HG02763 (cell line): ENCODE data around the gene RAX.
"Not testable (repeated sequence)": the region's sequence is repeated elsewhere in the genome, so short reads cannot be mapped to it uniquely, and the experiment has no call there.

Experiments
- ATAC-seq: cut with Tn5 transposase; IDR thresholded peaks from one replicate; pipeline ENCODE4 v1.9.1; 2021; ENCODE audit warnings: mild to moderate bottlenecking, moderate library complexity; ENCODE audit not compliant: unreplicated experiment

Gene RAX

DNA sequence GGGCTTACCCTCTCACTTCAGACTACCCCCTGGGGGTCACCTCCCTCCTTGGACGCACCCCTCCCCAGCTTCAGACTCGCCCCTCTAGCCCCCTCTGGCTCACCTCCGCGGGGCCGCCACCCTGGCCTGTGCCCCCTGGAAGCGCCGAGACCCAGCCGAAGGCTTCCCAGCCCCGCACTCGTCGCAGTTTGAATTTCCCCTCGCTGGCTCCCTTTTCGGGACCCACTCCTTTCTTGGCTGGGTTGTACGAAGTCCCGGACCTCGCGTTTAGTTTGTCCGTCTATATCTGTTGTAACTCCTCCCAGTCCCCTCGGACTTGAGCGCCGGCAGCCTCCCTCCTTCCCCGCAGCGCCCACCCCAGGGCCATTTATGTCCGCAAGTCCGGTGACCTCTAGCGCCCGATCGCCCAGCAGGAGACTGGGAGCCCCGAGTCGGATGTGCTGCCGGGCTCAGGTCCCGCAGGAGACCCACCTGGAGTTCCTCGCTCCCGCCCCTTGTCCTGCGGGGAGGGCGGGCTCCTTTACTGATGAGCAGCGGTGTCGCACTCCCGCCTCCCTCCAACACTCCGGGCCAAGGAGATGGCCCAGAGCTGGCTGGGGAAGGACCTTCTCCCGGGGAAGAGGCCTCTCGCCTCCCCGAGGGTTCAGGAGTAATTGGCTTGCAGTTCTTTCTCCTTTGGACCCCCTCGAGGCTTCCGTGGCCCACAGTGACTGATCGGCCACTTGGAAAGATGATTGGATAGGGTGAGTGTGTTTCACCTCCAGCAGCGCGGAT is 692 bp upstream of the RAX start:
- ATAC-seq, result no peak

DNA sequence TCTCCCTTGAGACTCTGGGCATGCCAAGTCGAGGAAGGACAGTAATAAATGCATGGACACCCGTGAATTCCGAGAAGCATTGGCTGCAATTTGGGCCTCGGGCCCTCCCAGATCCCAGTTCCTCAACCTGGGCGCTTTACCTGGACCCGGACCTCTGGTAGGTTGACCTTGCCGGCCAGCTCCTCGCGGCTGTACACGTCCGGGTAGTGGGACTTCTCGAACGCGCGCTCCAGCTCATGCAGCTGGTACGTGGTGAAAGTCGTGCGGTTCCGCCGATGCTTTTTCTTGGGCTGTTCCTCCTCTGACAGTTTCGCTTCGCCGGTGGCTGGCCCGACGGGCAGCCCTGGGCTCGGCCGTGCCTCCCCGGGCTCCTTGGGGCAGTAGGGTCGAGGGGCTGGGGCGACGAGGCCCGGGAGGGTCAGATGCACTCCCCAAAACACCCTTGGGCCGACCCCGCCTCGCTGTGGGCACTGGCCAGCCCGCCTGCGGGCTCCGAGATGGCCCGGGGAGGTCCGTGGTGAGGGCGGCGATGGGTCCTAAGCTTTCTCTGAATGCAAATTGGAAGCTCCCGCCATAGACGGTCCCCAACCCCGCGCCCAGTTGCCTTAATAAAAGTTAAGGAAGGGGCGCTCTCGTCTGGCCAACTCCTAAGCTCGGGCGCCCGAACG is 899 bp downstream of the RAX start:
- ATAC-seq, result no peak

DNA sequence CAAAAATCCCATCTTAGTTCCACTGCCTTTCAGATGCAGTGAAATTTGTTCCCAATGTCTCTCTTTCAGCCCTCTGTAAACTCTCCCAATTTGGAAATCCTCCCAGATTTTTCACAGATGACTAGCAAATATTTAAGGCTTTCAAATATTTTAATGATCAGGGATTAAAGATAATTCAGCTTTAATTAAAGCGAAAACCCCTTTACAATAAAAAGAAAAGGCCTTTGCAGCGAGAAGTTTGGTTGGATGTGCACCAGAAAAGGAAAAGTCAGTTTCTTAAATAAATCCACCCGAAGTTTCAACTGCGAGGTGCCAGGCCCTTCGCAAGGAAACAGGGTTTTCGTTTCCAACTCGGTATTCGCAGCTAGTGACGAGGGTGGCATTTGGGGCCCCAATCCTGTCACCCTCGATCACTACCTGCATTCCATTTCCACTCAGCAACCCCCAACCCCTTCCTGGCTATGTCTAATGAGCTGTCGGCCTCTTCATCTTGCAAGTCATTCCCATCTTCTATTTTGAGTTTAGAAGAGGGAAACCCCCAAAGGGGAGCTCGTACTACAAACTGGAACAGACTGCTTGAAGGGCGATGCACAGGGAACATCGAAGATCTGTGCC is 1.5 kb downstream of the RAX start:
- ATAC-seq, result no peak

DNA sequence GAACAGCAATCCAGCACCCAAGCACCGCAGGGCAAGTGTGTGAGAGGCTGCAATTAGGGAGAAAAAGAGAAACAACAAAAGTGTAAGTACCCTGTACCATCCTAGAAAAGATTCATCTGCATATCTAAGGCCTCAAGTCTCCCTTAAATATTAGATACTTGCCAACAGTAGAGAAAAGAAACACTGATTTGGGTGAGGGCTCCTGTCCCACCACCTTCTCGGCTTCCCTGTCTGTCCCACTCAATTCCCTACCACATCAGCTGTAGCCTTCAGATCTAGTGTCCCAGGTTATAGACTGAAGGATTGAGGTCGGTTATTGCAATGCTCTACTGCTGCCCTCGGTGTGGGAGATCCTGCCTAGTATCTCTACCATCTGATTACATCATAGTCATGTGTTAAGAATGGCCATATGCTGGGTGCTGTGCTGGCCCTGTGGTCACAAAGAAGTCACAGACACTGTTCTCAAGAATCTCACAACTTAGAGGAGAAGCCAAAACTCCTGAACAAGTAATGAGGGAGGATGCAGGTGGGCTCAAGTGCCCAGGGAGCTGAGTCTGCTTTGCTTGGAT is 2.5 kb downstream of the RAX start:
- no peak for ATAC-seq

DNA sequence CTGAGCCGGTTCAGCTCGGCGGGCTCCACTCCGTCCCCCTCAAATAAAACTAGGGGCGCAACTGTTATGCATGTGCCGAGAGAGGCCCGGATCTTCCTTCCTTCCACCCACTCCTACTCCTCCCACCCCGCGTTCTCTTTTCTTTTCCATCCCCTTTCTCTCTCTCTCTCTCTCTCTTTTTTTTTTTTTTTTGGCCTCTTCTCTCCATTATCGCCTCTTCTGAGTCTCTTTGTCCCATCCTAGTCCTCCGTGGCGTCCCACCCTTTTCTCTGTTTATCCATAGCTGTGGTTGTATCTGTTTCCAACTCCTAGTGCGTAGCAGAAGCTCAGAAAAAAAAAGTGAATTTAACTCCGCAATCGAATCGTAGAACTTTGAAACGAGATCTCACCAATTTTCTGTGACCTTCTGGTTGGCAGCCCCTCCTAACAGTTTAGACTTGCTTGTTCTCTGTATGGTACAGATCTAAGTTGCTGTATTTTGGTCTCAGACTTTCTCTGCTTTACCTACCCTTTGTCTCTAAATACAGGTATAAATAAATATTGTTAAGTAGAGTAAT is 3.6 kb downstream of the RAX start:
- no peak for ATAC-seq

DNA sequence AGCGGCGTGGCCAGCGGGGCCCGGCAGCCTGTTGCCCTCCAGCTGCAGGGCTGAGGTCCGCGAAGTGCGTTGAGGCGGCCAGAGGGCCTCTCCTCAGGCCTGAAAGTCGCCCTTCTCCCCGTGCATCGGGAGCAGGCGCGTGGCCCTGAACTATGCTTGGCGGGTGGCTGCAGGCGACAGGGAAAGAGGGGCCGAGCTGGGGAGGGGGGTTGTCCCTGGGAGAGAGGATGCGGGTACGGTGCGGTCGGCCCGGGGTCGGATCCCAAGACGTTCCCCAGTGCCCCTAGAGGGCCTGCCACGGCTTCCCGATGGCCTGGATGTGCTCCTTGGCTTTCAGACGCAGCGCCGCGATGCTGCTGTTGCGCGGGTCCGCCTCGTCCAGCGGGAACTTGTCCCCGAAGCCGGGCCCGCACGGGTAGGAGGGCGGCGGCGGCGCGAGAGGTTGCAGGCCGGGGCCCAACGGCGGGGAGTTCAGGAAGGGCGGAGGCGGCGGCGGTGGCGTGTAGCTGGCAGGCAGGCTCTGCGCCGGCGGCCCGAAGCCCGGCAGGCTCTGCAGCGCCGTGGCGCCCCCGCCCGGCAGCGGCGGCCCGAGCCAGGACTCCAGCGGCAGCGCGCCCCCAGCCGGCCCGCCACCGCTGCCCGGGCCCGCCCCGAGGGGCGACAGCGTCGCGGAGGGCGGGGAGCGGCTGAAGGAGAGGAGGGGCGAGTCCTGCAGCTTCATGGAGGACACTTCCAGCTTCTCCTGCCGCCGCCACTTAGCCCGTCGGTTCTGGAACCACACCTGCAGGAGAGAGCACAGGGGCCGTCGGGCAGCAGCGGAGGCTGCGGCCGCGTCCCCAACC is 4.3 kb downstream of the RAX start:
- ATAC-seq, result no peak

DNA sequence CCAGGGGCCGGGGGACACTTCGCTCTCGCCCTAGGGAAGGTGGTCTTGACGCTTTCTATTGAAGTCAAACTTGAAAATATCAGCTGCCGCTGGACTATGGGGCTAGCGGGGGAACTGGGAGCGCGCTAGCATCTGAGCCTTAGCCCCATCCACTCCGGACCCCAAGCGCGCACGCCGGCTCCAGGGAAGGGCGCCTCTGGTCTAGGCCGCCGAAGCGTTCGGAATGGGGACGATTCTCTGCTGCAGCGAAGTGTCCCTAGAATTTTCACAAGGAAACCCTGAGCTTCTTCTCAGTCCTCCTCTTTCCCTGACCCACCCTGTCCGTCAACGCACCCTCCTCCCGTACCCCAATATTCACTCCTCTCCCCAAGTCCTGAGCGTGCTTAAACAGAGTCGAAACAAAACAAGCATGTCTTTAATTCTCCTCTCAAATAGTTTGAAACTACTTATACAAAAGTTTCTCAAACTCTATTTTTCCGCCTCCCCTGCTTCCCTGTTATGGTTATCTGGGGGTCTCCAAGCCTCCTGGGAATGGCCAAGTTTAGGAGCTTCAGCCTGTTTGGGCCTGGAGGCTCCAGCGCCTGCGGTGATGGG is 5.0 kb downstream of the RAX start:
- ATAC-seq, result no peak

DNA sequence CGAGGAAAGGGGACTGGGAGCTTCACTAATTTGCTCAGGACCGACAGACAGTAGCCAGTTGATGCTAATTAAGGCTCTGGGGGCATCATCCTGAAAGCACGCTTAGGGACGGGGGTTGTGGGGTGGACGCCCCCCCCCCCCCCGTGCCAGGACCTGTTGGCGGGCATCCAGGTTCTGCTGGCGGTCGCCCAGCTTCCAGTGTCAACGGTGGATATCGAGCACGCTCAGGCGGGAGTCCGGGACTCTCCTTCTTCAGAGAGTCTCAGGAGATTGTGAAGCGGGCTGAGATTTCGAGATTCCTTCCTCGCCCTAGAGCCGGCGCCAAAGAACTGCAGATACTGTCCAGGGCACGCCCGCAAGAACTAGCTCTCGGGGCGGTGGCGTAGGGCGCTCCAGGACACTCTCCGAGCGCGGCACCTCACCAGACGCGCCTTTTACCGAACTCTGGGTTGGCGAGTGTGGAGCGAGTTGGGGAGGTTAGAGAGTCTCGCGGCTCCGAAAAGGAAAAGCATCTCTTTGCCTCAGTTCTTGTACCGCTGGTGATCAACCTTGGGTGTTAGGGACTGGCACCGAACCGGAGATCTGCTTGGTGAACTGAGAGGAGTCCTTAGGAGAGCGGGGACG is 5.6 kb downstream of the RAX start:
- no peak for ATAC-seq

DNA sequence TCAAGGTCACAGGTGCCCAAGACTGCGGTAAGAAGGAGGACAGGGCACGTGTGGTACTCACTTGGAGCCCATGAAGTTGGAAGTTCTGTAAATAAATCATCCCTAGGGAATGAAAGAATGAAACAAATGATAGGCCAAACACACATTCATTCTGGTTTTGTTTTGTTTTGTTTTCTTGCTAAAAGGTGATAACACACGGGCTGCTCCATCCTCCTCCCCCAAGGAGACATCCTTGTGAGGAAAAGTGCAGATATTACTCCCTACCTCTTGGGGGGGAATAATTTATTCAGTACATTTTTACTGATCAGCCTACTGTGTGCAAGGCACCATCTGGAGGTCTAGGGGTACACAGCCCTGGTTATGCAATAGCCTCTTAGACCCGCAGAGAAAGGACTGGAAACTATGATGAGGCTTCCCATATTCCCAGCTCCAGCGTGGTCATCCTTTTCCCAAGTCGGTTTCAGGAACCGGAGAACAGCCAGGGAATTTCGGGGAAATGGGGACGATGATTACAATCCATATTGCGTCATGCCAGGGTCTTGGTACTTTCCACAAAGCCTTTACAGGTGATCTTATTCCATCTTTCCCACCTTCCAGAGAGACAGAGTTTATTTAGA is 6.3 kb downstream of the RAX start:
- no peak for ATAC-seq

DNA sequence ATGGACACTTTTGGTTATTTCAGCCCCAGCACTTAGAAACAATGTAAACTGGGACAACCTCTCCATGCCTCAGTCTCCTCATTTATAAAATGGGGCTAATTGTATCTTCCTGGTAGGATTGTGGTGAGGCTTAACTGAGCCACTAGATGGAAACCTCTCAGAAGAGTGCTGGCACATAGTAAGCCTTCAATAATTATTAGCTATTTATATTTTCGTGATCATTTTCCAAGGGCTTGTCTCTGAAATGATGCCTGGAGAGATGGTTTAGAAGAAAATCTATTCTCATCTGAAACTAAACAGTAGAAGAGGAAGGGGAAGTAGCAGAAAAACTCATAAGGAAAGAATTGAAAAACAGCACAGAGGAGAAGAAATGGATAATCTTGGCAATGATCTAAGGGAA is 6.8 kb downstream of the RAX start:
- no peak for ATAC-seq

DNA sequence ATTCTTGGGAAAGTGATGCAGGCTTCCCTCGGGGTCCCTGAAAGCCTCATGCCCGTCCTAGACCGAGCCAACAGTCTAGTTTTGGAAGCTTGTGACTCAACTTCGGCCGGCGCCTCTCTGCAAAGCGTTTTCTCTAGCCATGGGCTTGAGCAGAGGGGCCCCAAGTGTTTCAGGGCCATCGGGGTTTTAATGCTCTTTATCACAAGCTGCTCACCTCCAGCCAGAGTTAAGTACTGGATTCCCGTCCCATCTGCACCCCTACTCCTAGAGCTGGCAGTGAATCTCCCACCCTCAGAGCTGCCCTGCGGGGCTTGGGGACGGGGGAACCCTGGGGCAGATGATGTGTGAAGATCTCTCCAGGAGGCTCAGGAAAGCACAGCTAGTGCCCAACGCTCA is 7.3 kb downstream of the RAX start:
- ATAC-seq, result no peak

DNA sequence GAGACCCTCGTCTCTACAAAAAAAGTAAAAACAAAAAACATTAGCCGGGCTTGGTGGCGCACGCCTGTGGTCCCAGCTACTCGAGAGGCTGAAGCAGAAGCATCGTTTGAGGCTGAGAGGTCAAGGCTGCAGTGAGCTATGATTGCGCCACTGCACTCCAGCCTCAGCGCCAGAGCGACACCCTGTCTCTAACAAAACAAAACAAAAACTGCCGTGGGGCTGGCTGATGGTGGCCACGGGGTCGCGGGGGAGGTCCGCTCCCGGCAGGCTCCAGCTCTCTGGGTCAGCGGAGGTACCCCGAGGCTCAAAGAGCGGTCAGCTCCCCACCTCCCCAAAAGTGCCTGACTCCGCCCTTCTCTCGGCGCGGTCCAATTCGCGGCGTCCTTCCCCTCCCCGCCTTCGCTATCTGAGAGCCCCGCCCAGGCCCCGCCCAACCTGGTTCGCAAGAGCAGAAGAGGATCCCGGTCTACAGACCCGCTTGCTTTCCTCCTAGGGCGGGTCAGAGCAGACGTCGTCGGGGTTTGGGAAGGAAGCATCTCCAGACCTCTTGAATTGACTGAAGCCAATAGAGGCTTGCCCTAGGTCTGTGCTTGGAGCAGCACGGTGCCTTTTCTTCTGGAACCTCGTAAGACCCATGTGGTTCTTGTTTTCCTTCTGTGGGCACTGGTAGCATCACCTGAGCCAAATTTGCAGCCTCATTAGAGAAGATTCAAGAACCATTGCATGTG is 7.8 kb downstream of the RAX start:
- no peak for ATAC-seq

DNA sequence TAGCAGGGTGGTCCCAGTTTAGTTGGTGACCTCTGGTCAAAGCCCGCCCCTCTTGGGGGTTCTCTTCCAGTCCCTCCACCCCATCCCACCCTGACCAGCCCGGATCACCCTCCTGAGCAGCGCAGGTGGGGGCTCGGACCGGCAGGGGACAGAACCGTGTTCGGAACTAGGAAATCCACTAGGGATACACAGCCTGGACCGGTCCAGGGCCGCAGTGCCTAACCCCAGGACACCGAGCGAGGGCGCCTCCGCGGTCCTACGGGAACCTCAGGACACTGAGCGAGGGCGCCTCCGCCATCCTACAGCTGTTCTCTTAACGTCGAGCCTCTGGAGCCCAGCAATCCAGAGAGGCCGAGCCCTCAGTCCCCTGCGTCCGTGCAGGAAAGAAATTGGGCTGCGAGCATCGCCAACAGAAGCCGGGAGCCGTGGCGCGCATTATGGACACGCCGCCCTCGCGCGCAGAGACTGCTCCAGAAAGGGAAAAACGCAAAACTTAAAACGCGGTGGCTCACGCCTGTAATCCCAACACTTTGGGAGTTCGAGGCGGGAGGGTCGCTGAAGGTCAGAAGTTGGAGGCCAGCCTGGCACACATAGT is 8.5 kb downstream of the RAX start:
- no peak for ATAC-seq

DNA sequence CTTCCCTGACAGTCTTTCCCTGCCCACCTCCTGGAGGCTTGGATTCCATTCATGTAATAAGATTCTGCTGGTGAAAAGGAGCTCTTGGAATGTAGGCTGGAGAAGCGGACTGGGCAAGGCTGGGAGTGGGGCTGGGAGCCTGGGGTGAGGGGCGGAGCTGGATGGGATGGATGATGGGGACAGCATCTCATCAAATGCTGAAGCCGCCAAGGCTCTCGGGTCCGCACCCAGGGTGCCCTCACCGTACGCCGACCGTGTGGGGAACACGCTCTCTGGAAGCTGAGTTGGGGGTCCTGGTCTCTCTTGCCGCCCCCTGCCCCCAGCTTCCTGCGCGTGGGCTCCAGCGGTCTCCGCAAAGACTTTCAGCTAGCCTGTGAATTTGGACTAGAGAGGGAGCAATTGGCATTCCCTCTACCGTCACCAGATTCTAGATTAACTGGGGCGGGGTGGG is 9.1 kb downstream of the RAX start:
- ATAC-seq, result no peak

DNA sequence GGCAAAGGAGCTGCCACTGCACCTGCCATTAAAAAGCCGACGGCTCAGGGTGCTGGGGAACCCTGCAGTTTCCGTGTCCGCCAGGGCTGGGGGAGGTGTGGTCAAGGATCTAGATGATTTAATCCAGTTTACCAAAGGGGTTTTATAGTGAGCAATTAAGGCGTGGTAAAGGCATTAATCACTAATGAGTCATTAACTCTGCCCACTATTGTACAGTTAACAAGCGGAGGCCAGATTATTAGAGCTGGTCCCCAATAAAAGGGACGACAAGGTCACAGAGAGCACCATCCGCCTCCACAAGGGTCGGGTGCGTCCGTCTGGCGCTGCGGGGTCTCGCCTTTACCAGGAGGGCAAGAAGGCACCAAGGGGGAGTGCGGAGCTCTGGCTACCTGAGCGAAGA is 9.6 kb downstream of the RAX start:
- no peak for ATAC-seq

DNA sequence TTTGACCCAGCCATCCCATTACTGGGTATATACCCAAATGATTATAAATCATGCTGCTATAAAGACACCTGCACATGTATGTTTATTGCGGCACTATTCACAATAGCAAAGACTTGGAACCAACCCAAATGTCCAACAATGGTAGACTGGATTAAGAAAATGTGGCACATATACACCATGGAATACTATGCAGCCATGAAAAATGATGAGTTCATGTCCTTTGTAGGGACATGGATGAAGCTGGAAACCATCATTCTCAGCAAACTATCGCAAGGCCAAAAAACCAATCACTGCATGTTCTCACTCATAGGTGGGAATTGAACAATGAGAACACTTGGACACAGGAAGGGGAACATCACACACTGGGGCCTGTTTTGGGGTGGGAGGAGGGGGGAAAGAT is 11.0 kb downstream of the RAX start:
- ATAC-seq, result not testable (repeated sequence)

DNA sequence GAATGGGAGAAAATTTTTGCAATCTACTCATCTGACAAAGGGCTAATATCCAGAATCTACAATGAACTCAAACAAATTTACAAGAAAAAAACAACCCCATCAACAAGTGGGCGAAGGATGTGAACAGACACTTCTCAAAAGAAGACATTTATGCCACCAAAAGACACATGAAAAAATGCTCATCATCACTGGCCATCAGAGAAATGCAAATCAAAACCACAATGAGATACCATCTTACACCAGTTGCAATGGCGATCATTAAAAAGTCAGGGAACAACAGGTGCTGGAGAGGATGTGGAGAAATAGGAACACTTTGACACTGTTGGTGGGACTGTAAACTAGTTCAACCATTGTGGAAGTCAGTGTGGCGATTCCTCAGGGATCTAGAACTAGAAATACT is 11.4 kb downstream of the RAX start:
- not testable (repeated sequence) for ATAC-seq

DNA sequence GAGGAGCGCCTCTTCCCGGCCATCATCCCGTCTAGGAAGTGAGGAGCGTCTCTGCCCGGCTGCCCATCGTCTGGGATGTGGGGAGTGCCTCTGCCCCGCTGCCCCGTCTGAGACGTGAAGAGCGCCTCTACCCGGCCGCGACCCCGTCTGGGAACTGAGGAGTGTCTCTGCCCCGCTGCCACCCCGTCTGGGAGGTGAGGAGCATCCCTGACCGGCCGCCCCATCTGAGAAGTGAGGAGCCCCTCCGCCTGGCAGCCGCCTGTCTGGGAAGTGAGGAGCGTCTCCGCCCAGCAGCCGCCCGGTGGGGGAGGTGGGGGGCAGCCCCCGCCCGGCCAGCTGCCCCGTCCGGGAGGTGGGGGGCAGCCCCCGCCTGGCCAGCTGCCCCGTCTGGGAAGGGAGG is 17.8 kb downstream of the RAX start:
- not testable (repeated sequence) for ATAC-seq
